Activated T-helper 1 cell treated with anti-CD3 and anti-CD28 coated beads, Interleukin-2, amount 50 U/mL, for 16 hours (primary cell): ENCODE results near the gene FGD3.
"Not testable (repeated sequence)": the region's sequence is repeated elsewhere in the genome, so short reads cannot be mapped to it uniquely, and the experiment has no call there.

Experiments
- DNase-seq, 2 donors: peaks; one replicate each; pipeline ENCODE4 v3.0.0-alpha.2; 2020; ENCODE audit warnings: low read depth in 1 of 2, low spot score in 1 of 2

The FGD3 gene

DNA sequence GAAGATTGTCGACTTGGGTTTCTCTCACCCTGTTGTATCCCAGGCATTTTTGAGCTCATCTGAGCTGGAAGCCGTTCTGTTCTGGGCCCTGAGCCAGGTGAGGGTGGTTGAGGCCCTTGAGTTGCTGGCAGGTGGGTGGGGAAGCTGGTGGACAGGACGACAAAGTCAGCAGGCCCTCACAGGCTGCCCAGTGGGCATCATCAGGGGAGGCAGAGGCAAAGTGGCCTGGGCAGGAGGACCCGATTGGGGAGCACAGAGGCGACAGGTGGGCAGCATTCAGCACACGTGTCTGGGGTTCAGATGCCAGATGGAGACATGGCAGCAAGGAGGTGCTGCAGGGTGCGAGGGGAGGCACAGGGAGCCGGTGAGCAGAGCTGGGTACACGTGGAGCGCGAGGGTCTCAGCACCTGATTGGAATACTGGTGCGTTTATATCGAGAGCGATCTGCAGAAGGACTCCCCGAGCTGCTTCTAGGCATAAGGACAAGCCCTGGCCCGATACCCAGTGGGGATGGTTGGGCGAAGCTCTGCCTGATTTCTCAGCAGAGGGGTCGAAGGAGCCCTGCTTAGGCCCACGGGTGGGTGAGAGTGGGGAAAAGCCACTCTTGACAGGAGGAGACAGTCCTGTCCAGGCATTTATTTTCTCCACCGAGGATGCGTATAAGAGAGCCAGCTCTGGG is 62.2 kb downstream of the FGD3 start:
- no peak for DNase-seq

GRCh38 chr9:93010056-93010455 is 62.7 kb downstream of the FGD3 start:
- no peak for DNase-seq

DNA sequence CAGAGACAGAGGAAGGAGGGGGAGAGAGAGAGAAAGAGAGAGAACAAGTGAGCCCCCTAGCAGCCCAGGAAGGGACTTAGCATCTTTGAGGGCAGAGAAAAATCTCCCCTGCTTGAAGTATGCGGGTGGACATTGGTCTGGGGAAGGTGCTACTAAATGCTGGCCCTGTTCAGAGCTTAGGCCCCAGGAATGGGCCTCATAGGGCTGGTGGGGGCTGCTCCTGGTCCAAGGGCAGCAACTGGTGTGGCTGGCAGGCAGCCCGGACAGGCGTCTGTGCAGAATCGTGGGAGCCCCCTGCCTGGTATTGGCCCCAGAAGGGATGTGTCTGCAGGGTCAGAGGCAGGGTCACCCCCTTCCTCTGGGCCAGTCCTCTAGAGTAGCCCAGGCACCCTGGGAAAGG is 63.4 kb downstream of the FGD3 start:
- DNase-seq, result no peak

DNA sequence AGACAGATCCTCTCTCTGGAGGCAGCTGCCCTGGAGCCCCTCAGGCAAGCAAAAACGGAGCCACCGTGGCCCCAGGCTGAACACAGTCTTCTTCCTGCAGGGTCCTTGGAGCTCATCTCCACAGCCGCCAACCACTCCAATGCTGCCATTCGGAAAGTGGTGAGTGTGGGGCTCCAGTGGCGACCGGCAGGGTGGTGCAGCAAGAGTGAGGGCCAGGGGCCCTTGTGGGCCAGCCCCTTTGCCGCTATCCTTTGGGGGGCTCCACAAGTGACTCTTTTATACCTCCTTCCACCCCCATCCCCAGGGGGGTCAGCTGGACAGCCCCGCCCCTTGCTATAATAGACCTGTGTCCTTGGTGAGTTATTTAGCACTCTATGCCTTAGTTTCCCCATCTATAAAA is 63.8 kb downstream of the FGD3 start:
- DNase-seq, result no peak

DNA sequence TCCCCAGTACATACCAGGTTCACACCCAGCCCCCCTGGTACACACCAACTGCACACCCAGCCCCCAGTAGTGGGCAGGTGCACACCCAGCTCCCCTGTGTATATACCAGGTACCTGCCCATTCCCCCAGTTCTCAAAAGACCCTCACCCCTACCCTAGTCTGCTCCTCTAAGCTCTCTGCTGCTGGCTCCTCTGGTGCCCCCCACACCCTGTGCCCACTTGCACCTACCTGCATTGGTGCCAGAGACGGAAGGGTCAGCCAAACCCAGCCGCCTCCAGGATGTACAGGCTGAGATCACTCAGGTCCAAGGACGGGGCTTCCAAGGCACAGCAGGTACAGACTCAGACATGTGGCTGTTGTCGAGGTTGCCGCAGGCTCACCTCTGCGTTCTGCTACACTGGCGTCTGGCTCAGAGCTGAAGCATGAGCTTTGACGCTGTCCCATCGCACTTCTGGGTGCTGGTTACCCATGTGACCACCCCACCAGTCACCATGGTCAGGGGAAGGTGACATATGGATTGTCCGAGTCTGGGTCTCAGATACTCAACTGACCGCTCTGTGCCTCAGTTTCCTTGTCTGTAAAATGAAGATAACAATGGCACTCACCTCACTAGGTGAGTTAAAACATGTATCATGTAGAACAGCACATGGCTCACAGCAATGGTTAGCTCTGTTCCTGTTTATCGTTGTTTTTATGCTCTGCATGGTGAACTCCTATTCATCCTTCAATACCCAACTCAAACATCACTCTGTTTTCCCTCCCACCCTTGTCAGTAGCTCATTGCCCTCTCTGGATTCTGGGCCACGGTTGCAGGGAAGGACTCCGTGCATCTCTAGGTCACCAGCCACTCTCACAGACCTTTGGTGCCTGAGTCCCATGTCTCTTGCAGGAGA is 65.9 kb downstream of the FGD3 start:
- no peak for DNase-seq

GRCh38 chr9:93013856-93014582 is 66.7 kb downstream of the FGD3 start:
- DNase-seq, result no peak

- DNase-seq, result not testable (repeated sequence)
These were observed 67.9 kb downstream of the FGD3 start for GRCh38 chr9:93015190-93015589.

- DNase-seq, result no peak
These were observed 70.3 kb downstream of the FGD3 start for GRCh38 chr9:93017621-93018020.

GRCh38 chr9:93020151-93020550 is 72.8 kb downstream of the FGD3 start:
- no peak for DNase-seq

GRCh38 chr9:93020771-93021670 is 73.7 kb downstream of the FGD3 start:
- no peak for DNase-seq

- DNase-seq, result no peak
These were observed 74.7 kb downstream of the FGD3 start for GRCh38 chr9:93022066-93022465.

DNA sequence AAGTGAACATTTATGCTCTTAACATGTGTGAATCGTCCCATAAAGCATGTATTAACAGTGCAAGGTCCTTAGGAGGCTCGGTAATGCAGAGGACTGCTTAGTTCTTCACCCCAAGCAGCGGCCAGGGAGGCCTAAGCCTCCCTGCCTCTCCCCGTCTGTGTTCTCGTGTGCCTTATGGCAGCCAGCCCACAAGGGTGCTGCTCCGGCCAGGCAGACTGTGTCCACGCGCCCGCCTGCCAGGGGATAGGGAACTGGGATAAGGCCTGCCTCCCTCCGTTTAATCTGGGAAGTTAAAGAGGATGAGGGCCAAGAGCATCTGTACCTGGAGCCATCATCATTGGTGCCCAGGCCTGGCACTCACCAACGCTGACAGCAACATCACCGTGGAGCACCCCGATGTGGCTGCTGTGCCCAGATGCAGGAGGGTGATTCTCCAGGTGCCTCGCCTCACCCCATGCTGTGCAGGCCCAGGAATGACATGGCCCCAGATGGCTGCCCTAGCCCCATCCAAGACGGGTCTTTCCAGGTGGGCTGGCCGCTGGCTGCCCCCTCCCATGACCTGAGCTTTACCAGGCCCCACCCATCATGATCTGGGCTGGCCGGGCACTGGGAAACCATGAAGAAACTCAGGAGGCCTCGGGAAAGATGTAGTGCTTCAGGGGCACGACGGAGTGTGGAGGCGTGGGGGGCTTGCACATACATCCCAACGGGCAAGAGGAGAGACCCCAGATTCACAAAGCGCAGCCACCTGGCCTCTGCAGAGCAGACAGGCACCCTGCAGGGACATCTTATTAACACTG is 75.6 kb downstream of the FGD3 start:
- DNase-seq, result no peak

- DNase-seq, result no peak
These were observed 76.1 kb downstream of the FGD3 start for GRCh38 chr9:93023521-93023815.

- DNase-seq, result no peak
These were observed 77.3 kb downstream of the FGD3 start for GRCh38 chr9:93024646-93024910.

DNA sequence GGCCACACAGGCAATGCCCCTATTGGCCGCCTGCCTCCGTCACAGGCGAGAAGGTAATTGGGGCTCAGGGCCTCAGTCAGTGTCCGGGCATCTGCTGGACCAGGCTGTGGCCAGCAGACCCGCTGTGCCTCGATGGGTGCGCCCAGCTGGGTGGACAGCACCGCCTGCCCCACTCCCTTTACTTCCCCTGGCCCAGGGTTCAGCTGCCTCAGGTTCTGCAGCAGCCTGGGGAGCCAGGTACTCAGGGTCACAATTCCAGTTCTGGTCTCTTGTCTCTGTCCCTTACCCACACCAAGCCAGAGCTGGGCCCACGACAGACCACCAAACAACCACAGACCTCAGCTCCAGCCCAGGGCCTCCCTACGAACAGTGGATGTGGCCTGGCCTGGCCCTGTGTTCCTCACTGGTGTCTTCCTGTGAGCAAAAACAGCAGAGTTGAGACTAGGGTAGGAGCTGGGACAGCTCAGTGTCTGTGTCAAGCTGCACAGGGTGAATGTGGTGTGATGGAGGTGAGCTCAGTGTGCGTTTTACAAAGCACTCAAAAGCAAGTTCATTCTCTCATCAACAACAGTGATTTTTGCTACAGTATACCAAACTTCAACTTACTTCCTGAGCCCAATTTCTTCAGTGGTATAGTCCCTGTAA is 77.8 kb downstream of the FGD3 start:
- DNase-seq, result no peak

- no peak for DNase-seq
These were observed 78.4 kb downstream of the FGD3 start for GRCh38 chr9:93025736-93026135.

DNA sequence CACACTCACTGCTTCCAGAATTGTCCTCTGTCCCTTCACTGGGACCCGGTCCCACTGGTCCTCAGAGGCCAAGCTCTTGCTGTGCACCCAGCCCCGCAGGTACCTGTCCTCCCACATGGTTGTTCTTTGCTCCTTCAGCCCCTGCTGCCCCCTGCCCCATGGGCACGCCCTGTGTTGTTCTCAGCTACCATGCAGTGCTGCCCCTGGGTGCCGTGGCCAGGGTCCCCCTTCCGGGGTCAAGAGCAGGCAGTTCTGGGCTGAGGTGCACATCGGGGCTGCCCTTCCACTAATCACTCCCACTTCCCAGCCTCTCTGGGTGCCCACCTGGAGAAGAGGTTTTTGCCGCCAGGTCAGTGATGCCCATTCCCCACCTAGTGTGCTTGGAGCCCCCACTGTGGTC is 79.3 kb downstream of the FGD3 start:
- DNase-seq, result no peak

- DNase-seq, result no peak
These were observed 80.4 kb downstream of the FGD3 start for GRCh38 chr9:93027750-93028149.

- DNase-seq, result peak; percentile 40 to 50
These were observed 81.2 kb downstream of the FGD3 start for GRCh38 chr9:93028448-93029006.
